Measurements from ENCODE around the gene CNPY3.

DNA sequence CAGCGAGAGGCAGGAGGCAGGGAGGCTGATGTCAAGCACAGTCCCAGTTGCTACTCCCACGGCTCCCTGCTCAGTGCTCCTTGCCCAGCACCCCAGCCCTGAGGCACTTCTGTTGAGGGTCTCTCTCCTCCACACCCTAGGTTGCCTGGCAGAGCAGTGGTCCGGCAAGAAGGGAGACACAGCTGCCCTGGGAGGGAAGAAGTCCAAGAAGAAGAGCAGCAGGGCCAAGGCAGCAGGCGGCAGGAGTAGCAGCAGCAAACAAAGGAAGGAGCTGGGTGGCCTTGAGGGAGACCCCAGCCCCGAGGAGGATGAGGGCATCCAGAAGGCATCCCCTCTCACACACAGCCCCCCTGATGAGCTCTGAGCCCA is 9.1 kb downstream of the CNPY3 start:
- TF ChIP-seq EP300 (IDR thresholded peaks at IDR 0.05) = no peak
- no peak for TF ChIP-seq ZFP36 (IDR thresholded peaks at IDR 0.05; ENCODE audit: borderline replicate concordance, partially characterized antibody)
